Large intestine (tissue), 3 donors: ENCODE measurements around the gene MAP7D1. TPM values are rescaled to one million over a fixed set of nuclear protein-coding genes. Genes with fewer than 3 reads are reported as not detected.
A peak's percentile ranks its signal among the peaks of the same experiment; 100 is the strongest.

Experiments
- DNase-seq, 2 donors: peaks; one replicate each; pipeline versions ENCODE4 v3.0.0 to v3.0.0-alpha.2; 2013
- H3K27ac ChIP-seq: one replicate; pipeline ENCODE4 v1.5.1; 2013; ENCODE audit warnings: low read length
- H3K27me3 ChIP-seq: 2 replicates; pipeline ENCODE4 v1.6.1; 2013; ENCODE audit warnings: low read length; ENCODE audit not compliant: control insufficient read depth, insufficient read depth
- H3K36me3 ChIP-seq: 2 replicates; pipeline ENCODE4 v1.6.1; 2013; ENCODE audit warnings: low read length; ENCODE audit not compliant: control insufficient read depth, insufficient read depth
- H3K4me1 ChIP-seq: one replicate; pipeline ENCODE4 v1.6.1; 2013; ENCODE audit warnings: low read length; ENCODE audit not compliant: control insufficient read depth, insufficient read depth
- H3K4me3 ChIP-seq: one replicate; pipeline ENCODE4 v1.5.1; 2013; ENCODE audit warnings: low read length
- H3K9me3 ChIP-seq: one replicate; pipeline ENCODE4 v1.6.1; 2013; ENCODE audit warnings: mild to moderate bottlenecking, low read depth, low read length, moderate library complexity; ENCODE audit not compliant: control insufficient read depth
- WGBS: methylation state at CpG from one replicate; pipeline ENCODE4 v1.1.5; 2013; ENCODE audit warnings: low lambda C conversion rate; ENCODE audit not compliant: insufficient coverage; 5-methylcytosine and 5-hydroxymethylcytosine counted together
- polyA plus RNA-seq: library from polyadenylated mRNA; unstranded; fragments of 120-200 nt; gene quantifications from one replicate; pipeline ENCODE4 v1.2.1, GENCODE V29; 2013

Gene MAP7D1
- polyA plus RNA-seq, 1 donor = 38.6 TPM

GRCh38 chr1:36126797-36127500, 29.0 kb upstream of the MAP7D1 start:
- Histone ChIP-seq H3K9me3 (no peaks in the 10 kb centered on the region), H3K4me3 (no peak overlapping the region), H3K27me3 (peaks cover 41% of the 10 kb centered on the region), H3K27ac (no peak overlapping the region), H3K4me1 (peaks cover 13% of the 10 kb centered on the region), H3K36me3 (no peaks in the 10 kb centered on the region)
- DNase-seq = no peak
- WGBS = no CpG with 5 or more reads among the region's 7 CpGs

- peaks cover 13% of the 10 kb centered on the region for H3K4me1 ChIP-seq
- WGBS = no CpG with 5 or more reads among the region's 11 CpGs
- no peak overlapping the region for H3K27ac ChIP-seq
- peaks cover 29% of the 10 kb centered on the region for H3K27me3 ChIP-seq
- H3K9me3 ChIP-seq = no peaks in the 10 kb centered on the region
- H3K36me3 ChIP-seq = no peaks in the 10 kb centered on the region
- peak; percentile 31 to 73 for DNase-seq
- H3K4me3 ChIP-seq = no peak overlapping the region
Observed at GRCh38 chr1:36128126-36128904, 27.6 kb upstream of the MAP7D1 start.

- H3K9me3 ChIP-seq = no peaks in the 10 kb centered on the region
- WGBS = no CpG with 5 or more reads among the region's 3 CpGs
- no peak for DNase-seq
- no peak overlapping the region for H3K4me3 ChIP-seq
- peaks cover 16% of the 10 kb centered on the region for H3K4me1 ChIP-seq
- H3K36me3 ChIP-seq = no peaks in the 10 kb centered on the region
- peaks cover 23% of the 10 kb centered on the region for H3K27me3 ChIP-seq
- no peak overlapping the region for H3K27ac ChIP-seq
Observed at GRCh38 chr1:36128905-36129206, 27.1 kb upstream of the MAP7D1 start.

GRCh38 chr1:36132029-36132428, 23.9 kb upstream of the MAP7D1 start:
- Histone ChIP-seq H3K4me1 (peaks cover 19% of the 10 kb centered on the region), H3K27me3 (peaks cover 2% of the 10 kb centered on the region), H3K9me3 (no peaks in the 10 kb centered on the region), H3K27ac (no peak overlapping the region), H3K36me3 (peaks cover 12% of the 10 kb centered on the region), H3K4me3 (no peak overlapping the region)
- WGBS = no CpG with 5 or more reads among the region's 3 CpGs
- no peak for DNase-seq

GRCh38 chr1:36133484-36133883, 22.5 kb upstream of the MAP7D1 start:
- no peak overlapping the region for H3K4me3 ChIP-seq
- H3K27me3 ChIP-seq = no peaks in the 10 kb centered on the region
- H3K27ac ChIP-seq = no peak overlapping the region
- WGBS = no CpG with 5 or more reads among the region's 3 CpGs
- peaks cover 6% of the 10 kb centered on the region for H3K4me1 ChIP-seq
- H3K36me3 ChIP-seq = peaks cover 26% of the 10 kb centered on the region
- no peaks in the 10 kb centered on the region for H3K9me3 ChIP-seq
- peak; percentile 89 to 94 for DNase-seq

- peaks cover 6% of the 10 kb centered on the region for H3K4me1 ChIP-seq
- DNase-seq = no peak
- no peak overlapping the region for H3K27ac ChIP-seq
- no peaks in the 10 kb centered on the region for H3K9me3 ChIP-seq
- no CpG with 5 or more reads among the region's 6 CpGs for WGBS
- H3K4me3 ChIP-seq = no peak overlapping the region
- peaks cover 30% of the 10 kb centered on the region for H3K36me3 ChIP-seq
- no peaks in the 10 kb centered on the region for H3K27me3 ChIP-seq
Observed at GRCh38 chr1:36134031-36134430, 21.9 kb upstream of the MAP7D1 start.

GRCh38 chr1:36134505-36135329, 21.2 kb upstream of the MAP7D1 start:
- H3K27me3 ChIP-seq = no peaks in the 10 kb centered on the region
- peaks cover 6% of the 10 kb centered on the region for H3K4me1 ChIP-seq
- peaks cover 36% of the 10 kb centered on the region for H3K36me3 ChIP-seq
- DNase-seq = no peak
- no peak overlapping the region for H3K27ac ChIP-seq
- no peaks in the 10 kb centered on the region for H3K9me3 ChIP-seq
- no CpG with 5 or more reads among the region's 7 CpGs for WGBS
- H3K4me3 ChIP-seq = no peak overlapping the region

GRCh38 chr1:36135330-36135667, 20.7 kb upstream of the MAP7D1 start:
- peaks cover 6% of the 10 kb centered on the region for H3K4me1 ChIP-seq
- H3K36me3 ChIP-seq = peaks cover 42% of the 10 kb centered on the region
- WGBS = no CpG with 5 or more reads among the region's 6 CpGs
- H3K9me3 ChIP-seq = no peaks in the 10 kb centered on the region
- no peak for DNase-seq
- H3K4me3 ChIP-seq = no peak overlapping the region
- H3K27me3 ChIP-seq = no peaks in the 10 kb centered on the region
- H3K27ac ChIP-seq = no peak overlapping the region

- no peak for DNase-seq
- Histone ChIP-seq H3K27me3 (no peaks in the 10 kb centered on the region), H3K4me3 (no peak overlapping the region), H3K4me1 (peaks cover 6% of the 10 kb centered on the region), H3K27ac (no peak overlapping the region), H3K36me3 (peaks cover 42% of the 10 kb centered on the region), H3K9me3 (no peaks in the 10 kb centered on the region)
Observed at GRCh38 chr1:36135796-36136195, 20.2 kb upstream of the MAP7D1 start.

GRCh38 chr1:36136535-36136934, 19.4 kb upstream of the MAP7D1 start:
- WGBS = no CpG with 5 or more reads among the region's 1 CpG
- peaks cover 6% of the 10 kb centered on the region for H3K4me1 ChIP-seq
- no peak for DNase-seq
- H3K27ac ChIP-seq = no peak overlapping the region
- H3K4me3 ChIP-seq = no peak overlapping the region
- no peaks in the 10 kb centered on the region for H3K27me3 ChIP-seq
- no peaks in the 10 kb centered on the region for H3K9me3 ChIP-seq
- H3K36me3 ChIP-seq = peaks cover 42% of the 10 kb centered on the region
